MM.1S (cell line): ENCODE measurements around the gene THSD7B.

Experiments used
- DNase-seq: peaks from one replicate; pipeline ENCODE4 v3.0.0-alpha.2; 2015
- H2AFZ ChIP-seq: fragments of 300-600 bp; sonication (generic); 2 replicates; pipeline ENCODE4 v1.6.0; 2016; ENCODE audit warnings: antibody characterized with exemption, low read length
- H3F3A ChIP-seq: fragments of 300-600 bp; sonication (generic); 2 replicates; pipeline ENCODE4 v1.6.1; 2016; ENCODE audit warnings: mild to moderate bottlenecking, antibody characterized with exemption, low read length, moderate library complexity, mixed read lengths; ENCODE audit not compliant: insufficient read depth
- H3K27ac ChIP-seq: fragments of 300-600 bp; sonication (generic); 2 replicates; pipeline ENCODE4 v1.5.1; 2016; ENCODE audit warnings: mild to moderate bottlenecking, low read length
- H3K27me3 ChIP-seq: fragments of 300-600 bp; sonication (generic); replicated peaks from 2 replicates; pipeline ENCODE4 v1.6.0; 2016; ENCODE audit warnings: low read length; ENCODE audit not compliant: insufficient read depth
- H3K36me3 ChIP-seq: fragments of 300-600 bp; sonication (generic); replicated peaks from 2 replicates; pipeline ENCODE4 v1.6.1; 2016; ENCODE audit warnings: mild to moderate bottlenecking, low read length, mixed read lengths; ENCODE audit not compliant: insufficient read depth
- H3K4me1 ChIP-seq: fragments of 300-600 bp; sonication (generic); 2 replicates; pipeline ENCODE4 v1.6.1; 2016; ENCODE audit warnings: low read length, mixed read lengths
- H3K4me2 ChIP-seq: fragments of 300-600 bp; sonication (generic); 2 replicates; pipeline ENCODE4 v1.6.0; 2016; ENCODE audit warnings: low read depth, low read length
- H3K4me3 ChIP-seq: fragments of 300-600 bp; sonication (generic); 2 replicates; pipeline ENCODE4 v1.5.1; 2016; ENCODE audit warnings: low read length, mixed read lengths
- H3K79me2 ChIP-seq: fragments of 300-600 bp; sonication (generic); 2 replicates; pipeline ENCODE4 v1.6.1; 2016; ENCODE audit warnings: mixed run types, low read length, mixed read lengths
- H3K9ac ChIP-seq: fragments of 300-600 bp; sonication (generic); 2 replicates; pipeline ENCODE4 v1.6.1; 2016; ENCODE audit warnings: low read length, mixed read lengths
- H3K9me2 ChIP-seq: fragments of 300-600 bp; sonication (generic); replicated peaks from 2 replicates; pipeline ENCODE4 v1.6.1; 2016; ENCODE audit warnings: mild to moderate bottlenecking, low read length, mixed read lengths; ENCODE audit not compliant: insufficient read depth
- H3K9me3 ChIP-seq: fragments of 300-600 bp; sonication (generic); replicated peaks from 2 replicates; pipeline ENCODE4 v1.6.1; 2016; ENCODE audit warnings: mild to moderate bottlenecking, low read length, mixed read lengths; ENCODE audit not compliant: insufficient read depth
- H4K20me1 ChIP-seq: fragments of 300-600 bp; sonication (generic); 2 replicates; pipeline ENCODE4 v1.6.1; 2016; ENCODE audit warnings: mild to moderate bottlenecking, low read length, moderate library complexity, mixed read lengths; ENCODE audit not compliant: insufficient read depth
- EZH2 ChIP-seq: fragments of 300-600 bp; sonication (generic); optimal IDR thresholded peaks from 2 replicates; pipeline ENCODE3; 2017; ENCODE audit warnings: low read depth, mild to moderate bottlenecking, antibody characterized with exemption, low read length, mixed read lengths
- EZH2phosphoT487 ChIP-seq: fragments of 300-600 bp; sonication (generic); IDR thresholded peaks from 2 replicates; pipeline ENCODE4 v1.6.1; 2018; ENCODE audit warnings: antibody characterized with exemption, low read length
- TF ChIP-seq, protein P1 (sequence below): fragments of 300-600 bp; sonication (generic); IDR thresholded peaks from 2 replicates; pipeline ENCODE4 v1.5.1; 2016; ENCODE audit warnings: antibody characterized with exemption, low read length, mixed read lengths

THSD7B gene

DNA sequence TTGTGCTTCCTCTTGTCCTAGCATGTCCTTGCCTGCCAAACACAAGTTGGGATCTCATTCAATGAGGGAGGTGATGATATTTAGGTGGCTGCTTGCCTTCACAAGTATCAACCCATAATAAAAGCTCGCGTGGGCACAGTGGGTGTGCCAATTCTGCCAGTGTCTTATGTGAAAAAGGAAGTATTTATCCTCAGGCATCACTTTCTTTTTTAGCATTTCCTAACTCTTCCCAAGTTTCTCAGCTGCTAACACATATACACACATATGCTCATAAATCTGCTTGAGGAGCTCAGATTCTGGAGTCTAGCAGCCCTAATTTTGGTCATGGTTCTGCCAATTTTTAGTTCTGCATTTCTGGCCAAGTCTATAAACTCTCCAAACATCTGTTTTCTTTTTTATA lies 879.4 kb downstream of the THSD7B start:
- no peak overlapping the region for H3K27ac ChIP-seq
- no peaks in the 10 kb centered on the region for H3F3A ChIP-seq
- TF ChIP-seq EZH2 = no peak
- TF ChIP-seq, protein P1, sequence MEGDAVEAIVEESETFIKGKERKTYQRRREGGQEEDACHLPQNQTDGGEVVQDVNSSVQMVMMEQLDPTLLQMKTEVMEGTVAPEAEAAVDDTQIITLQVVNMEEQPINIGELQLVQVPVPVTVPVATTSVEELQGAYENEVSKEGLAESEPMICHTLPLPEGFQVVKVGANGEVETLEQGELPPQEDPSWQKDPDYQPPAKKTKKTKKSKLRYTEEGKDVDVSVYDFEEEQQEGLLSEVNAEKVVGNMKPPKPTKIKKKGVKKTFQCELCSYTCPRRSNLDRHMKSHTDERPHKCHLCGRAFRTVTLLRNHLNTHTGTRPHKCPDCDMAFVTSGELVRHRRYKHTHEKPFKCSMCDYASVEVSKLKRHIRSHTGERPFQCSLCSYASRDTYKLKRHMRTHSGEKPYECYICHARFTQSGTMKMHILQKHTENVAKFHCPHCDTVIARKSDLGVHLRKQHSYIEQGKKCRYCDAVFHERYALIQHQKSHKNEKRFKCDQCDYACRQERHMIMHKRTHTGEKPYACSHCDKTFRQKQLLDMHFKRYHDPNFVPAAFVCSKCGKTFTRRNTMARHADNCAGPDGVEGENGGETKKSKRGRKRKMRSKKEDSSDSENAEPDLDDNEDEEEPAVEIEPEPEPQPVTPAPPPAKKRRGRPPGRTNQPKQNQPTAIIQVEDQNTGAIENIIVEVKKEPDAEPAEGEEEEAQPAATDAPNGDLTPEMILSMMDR = no peak

DNA sequence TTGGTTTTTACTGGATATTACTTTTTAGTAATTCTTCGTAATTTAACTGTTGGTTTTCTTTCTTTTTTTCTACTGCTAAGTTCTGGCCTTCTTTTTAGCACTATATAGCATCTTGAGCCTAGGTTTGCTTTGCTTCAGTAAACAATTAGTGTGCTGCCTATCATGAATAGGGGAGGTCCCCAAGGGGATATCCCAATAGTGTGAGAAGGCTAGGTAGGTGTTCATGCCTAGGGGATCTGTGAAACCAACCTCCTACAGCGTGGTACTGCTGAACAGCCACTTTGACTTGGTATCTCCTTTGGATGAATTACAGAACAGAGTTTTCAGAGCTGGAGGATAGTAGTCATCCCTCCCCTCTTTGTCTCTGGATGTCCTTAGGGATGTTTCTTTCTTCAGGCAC lies 888.7 kb downstream of the THSD7B start:
- no peaks in the 10 kb centered on the region for H3K4me1 ChIP-seq
- H3K9ac ChIP-seq = no peak overlapping the region
- no peaks in the 10 kb centered on the region for H3K9me3 ChIP-seq
- H3K4me2 ChIP-seq = no peak overlapping the region
- H2AFZ ChIP-seq = no peak overlapping the region
- H4K20me1 ChIP-seq = no peaks in the 10 kb centered on the region
- H3K4me3 ChIP-seq = no peak overlapping the region
- DNase-seq = no peak
- TF ChIP-seq, protein P1 = no peak
- no peaks in the 10 kb centered on the region for H3K36me3 ChIP-seq
- no peaks in the 10 kb centered on the region for H3F3A ChIP-seq
- no peaks in the 10 kb centered on the region for H3K27me3 ChIP-seq
- H3K9me2 ChIP-seq = no peaks in the 10 kb centered on the region
- H3K27ac ChIP-seq = no peak overlapping the region
- H3K79me2 ChIP-seq = no peaks in the 10 kb centered on the region

More for the DNA sequence above, 879.4 kb downstream of the THSD7B start:
- Histone ChIP-seq H3K79me2 (no peaks in the 10 kb centered on the region), H3K27me3 (no peaks in the 10 kb centered on the region), H3K4me3 (no peak overlapping the region), H3K36me3 (no peaks in the 10 kb centered on the region), H2AFZ (no peak overlapping the region), H4K20me1 (no peaks in the 10 kb centered on the region), H3K4me2 (no peak overlapping the region), H3K9ac (no peak overlapping the region), H3K9me3 (no peaks in the 10 kb centered on the region), H3K4me1 (no peaks in the 10 kb centered on the region), H3K9me2 (no peaks in the 10 kb centered on the region)
- no peak for DNase-seq

DNA sequence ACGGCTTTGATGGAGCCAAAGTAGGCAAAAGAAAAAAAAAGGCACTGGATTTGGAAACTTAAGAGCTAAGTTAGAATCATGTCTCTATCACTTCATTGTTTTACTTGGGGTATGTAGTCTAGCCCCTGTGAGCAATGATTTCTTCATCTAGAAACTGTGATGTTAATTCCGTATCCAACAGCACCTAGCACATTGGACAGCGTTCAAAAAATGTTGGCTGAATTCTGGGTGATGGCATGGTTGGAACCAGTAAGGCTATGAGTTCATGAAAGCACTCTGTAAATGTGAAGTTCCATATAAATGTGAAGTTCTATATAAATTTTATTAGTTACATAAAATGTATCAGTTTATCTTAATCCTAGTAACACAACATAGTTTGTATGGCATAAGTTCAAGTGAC lies 890.5 kb downstream of the THSD7B start:
- H2AFZ ChIP-seq = no peak overlapping the region
- no peaks in the 10 kb centered on the region for H3F3A ChIP-seq
- no peak overlapping the region for H3K4me3 ChIP-seq
- H3K9me3 ChIP-seq = no peaks in the 10 kb centered on the region
- H3K27me3 ChIP-seq = no peaks in the 10 kb centered on the region
- H3K9me2 ChIP-seq = no peaks in the 10 kb centered on the region
- H3K36me3 ChIP-seq = no peaks in the 10 kb centered on the region
- no peak overlapping the region for H3K9ac ChIP-seq
- no peak overlapping the region for H3K4me2 ChIP-seq
- no peaks in the 10 kb centered on the region for H4K20me1 ChIP-seq
- TF ChIP-seq EZH2phosphoT487 (no peak), EZH2 (no peak)
- TF ChIP-seq, protein P1 = no peak
- DNase-seq = no peak
- H3K79me2 ChIP-seq = no peaks in the 10 kb centered on the region
- H3K4me1 ChIP-seq = no peaks in the 10 kb centered on the region
- no peak overlapping the region for H3K27ac ChIP-seq

DNA sequence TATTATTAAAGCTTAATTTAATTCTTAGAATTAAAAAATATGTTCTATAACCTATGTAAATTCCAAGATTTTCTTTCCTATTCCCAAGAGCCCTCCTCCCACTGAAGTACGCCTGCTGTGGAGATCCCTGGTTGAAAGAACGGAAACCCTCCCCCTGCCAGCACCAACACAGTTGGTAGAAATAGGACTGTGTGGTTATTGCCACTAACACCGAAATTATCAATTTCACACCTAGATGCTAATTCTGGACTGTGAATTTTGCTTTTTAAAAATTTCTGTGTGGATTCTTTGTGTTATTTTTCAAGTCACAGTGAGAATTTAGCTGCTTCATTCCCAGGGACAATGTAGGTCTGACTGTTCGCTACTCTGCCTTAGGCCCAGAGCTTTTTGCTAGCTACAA lies 893.1 kb downstream of the THSD7B start:
- H3K79me2 ChIP-seq = no peaks in the 10 kb centered on the region
- TF ChIP-seq EZH2phosphoT487 = no peak
- no peaks in the 10 kb centered on the region for H4K20me1 ChIP-seq
- H3K9me3 ChIP-seq = no peaks in the 10 kb centered on the region
- H3F3A ChIP-seq = no peaks in the 10 kb centered on the region
- H3K27me3 ChIP-seq = no peaks in the 10 kb centered on the region
- H3K36me3 ChIP-seq = no peaks in the 10 kb centered on the region
- H3K4me3 ChIP-seq = no peak overlapping the region
- H3K27ac ChIP-seq = no peak overlapping the region
- no peaks in the 10 kb centered on the region for H3K9me2 ChIP-seq
- no peak overlapping the region for H3K4me2 ChIP-seq
- no peaks in the 10 kb centered on the region for H3K4me1 ChIP-seq
- H3K9ac ChIP-seq = no peak overlapping the region
- no peak for DNase-seq
- H2AFZ ChIP-seq = no peak overlapping the region
